Astrocyte (in vitro differentiated cells and primary cell): ENCODE measurements around the gene CCDC30.

ENCODE experiments used
- CTCF ChIP-seq: IDR thresholded peaks from 2 replicates; pipeline ENCODE4 v1.5.1; 2011; ENCODE audit warnings: low read depth, mild to moderate bottlenecking, inconsistent platforms, low read length, moderate library complexity; ENCODE audit not compliant: insufficient read depth
- EZH2 ChIP-seq: IDR thresholded peaks from 2 replicates; pipeline ENCODE4 v1.6.1; 2012; ENCODE audit warnings: mild to moderate bottlenecking, low read length, inconsistent platforms; ENCODE audit not compliant: insufficient read depth

DNA sequence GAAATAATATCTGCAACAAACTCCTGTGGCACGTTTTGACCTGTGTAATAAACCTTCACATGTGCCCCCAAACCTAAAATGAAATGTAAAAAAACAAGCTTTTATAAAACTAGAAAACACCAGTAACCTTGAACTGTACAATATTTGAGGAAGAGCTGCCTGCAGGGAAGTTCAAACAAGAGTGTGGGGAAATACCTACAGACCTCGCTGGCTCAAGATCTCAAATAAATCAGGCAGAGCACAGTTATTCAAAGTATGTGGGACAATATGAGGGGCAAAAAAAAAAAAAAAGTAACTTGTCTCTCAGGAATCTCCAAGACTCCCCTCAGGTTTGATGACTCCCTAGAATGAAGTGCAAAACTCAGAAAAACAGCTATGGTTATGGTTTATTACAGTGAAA is 157.2 kb downstream of the CCDC30 start:
- no peak for TF ChIP-seq CTCF
- no peak for TF ChIP-seq EZH2
